Natural killer cell treated with Interleukin-12 subunit alpha and Interleukin-12 subunit beta and Interleukin-15 and Interleukin-18, amount 100 ng/mL, for 72 hours (primary cell): ENCODE results near the gene TRA2A. TPM values are rescaled to one million over a fixed set of nuclear protein-coding genes. Genes with fewer than 3 reads are reported as not detected.

Source experiments
- total RNA-seq, 2 donors: library from RNA; stranded (reverse); gene quantifications; one replicate each; pipeline ENCODE4 v1.2.3, GENCODE V29; 2022

Gene TRA2A
- total RNA-seq, 2 donors from 2014 or later, result 124 to 125 TPM

Other genes with a start within 250 kb of the TRA2A start
- 10 to 100 TPM; 43.0 to 60.4 TPM for gene MALSU1, start 232.6 kb downstream of the TRA2A start, total RNA-seq
- gene IGF2BP3, start 61.5 kb downstream of the TRA2A start, total RNA-seq, result under 1 TPM; 0.31 to 0.95 TPM
- 10 to 100 TPM in 1 of 2 donors, 1 to 10 TPM in 1; 8.5 to 10.2 TPM for gene CCDC126, start 65.4 kb upstream of the TRA2A start, total RNA-seq
- gene FAM221A, start 148.2 kb upstream of the TRA2A start, total RNA-seq, result 10 to 100 TPM in 1 of 2 donors, 1 to 10 TPM in 1; 6.4 to 12.3 TPM
- under 1 TPM; 0.22 to 0.52 TPM for gene STK31, start 178.2 kb upstream of the TRA2A start, total RNA-seq